ENCODE data around the gene SF3B2. TPM values are rescaled to one million over a fixed set of nuclear protein-coding genes. Genes with fewer than 3 reads are reported as not detected.

SF3B2 gene
- total and polyA plus RNA-seq, 8 donors = 122 to 233 (median 211) TPM

DNA sequence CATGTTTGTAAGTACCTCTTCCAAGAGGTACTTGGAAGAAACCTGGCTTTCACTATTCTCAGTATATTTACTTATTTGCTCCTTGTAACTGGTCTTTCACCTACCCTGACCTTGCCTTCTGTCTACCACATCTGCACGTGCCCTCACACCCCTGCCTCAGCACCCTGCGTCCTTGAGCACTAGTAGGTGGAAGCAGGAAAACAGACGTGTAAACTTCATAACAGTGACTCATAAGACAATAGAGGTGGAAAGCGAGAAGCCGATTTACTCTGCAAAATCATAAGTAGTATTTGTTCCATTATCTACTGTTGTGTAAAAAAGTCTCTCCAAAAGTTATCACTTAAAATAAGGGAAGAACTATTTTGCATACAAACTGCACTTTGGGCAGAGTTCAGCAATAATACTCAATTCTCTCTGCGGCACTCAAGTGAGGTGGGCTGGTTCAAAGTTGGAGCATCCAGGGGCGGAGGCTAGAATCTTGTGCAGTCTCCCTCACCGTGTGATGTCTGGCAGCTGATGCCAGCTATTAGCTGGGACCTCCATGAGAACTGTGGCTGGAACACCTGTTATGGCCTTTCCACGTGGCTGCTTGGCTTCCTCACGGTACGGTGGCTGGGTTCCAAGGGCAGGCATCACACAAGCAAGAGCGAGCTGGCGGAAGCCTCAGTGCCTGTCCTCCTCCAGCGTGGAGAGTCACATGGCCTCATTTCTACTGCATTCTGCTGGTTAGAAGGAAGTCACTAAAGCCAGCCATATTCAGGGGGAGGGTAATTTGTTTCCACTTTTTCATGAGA, 48.3 kb downstream of the SF3B2 start:
- peak in 3 of 4 donors; percentile 29 to 83 (median 82) for DNase-seq

DNA sequence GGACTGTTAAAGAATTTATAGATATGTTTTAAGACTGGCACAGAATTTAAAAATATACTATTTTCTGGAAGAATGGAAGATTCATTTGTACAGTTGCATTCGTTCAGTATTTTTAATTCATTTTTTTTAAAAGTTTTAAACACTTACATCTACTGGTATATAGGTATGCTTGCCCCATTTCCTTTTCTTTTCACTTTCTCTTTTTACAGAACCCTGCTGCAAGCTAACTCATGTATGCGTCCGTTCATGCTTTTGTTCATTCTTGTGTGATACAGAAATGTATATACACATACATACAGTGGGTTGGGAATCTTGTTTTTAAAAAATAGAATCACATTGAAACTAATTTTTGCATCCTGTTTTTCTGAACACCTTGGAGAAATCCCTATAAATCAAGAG, 48.9 kb downstream of the SF3B2 start:
- Histone ChIP-seq H3K4me3 (peak overlapping the region in 1 of 2 donors; percentile 18), H3K36me3 (no peaks in the 10 kb centered on the region), H3K4me1 (peaks cover 10 to 26% of the 10 kb centered on the region in 2 donors), H3K27me3 (no peaks in the 10 kb centered on the region), H3K9me3 (no peaks in the 10 kb centered on the region), H3K27ac (peak overlapping the region in 1 of 2 donors; percentile 68)
- TF ChIP-seq, protein P1, sequence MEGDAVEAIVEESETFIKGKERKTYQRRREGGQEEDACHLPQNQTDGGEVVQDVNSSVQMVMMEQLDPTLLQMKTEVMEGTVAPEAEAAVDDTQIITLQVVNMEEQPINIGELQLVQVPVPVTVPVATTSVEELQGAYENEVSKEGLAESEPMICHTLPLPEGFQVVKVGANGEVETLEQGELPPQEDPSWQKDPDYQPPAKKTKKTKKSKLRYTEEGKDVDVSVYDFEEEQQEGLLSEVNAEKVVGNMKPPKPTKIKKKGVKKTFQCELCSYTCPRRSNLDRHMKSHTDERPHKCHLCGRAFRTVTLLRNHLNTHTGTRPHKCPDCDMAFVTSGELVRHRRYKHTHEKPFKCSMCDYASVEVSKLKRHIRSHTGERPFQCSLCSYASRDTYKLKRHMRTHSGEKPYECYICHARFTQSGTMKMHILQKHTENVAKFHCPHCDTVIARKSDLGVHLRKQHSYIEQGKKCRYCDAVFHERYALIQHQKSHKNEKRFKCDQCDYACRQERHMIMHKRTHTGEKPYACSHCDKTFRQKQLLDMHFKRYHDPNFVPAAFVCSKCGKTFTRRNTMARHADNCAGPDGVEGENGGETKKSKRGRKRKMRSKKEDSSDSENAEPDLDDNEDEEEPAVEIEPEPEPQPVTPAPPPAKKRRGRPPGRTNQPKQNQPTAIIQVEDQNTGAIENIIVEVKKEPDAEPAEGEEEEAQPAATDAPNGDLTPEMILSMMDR (IDR thresholded peaks at IDR 0.05) = no peak
- intact Hi-C loops (cut with DNase I) = no loop called here
- DNase-seq = no peak
- no peak for ATAC-seq

More for the DNA sequence above, 48.3 kb downstream of the SF3B2 start:
- no peaks in the 10 kb centered on the region for H3K27me3 ChIP-seq
- peaks cover 10 to 26% of the 10 kb centered on the region in 2 donors for H3K4me1 ChIP-seq
- TF ChIP-seq, protein P1 (IDR thresholded peaks at IDR 0.05) = no peak
- H3K4me3 ChIP-seq = peak overlapping the region in 1 of 2 donors; percentile 18
- H3K36me3 ChIP-seq = no peaks in the 10 kb centered on the region
- no peaks in the 10 kb centered on the region for H3K9me3 ChIP-seq
- H3K27ac ChIP-seq = peak overlapping the region in 1 of 2 donors; percentile 68
- peak; percentile 86 for ATAC-seq
- intact Hi-C loops (cut with DNase I) = no loop called here

DNA sequence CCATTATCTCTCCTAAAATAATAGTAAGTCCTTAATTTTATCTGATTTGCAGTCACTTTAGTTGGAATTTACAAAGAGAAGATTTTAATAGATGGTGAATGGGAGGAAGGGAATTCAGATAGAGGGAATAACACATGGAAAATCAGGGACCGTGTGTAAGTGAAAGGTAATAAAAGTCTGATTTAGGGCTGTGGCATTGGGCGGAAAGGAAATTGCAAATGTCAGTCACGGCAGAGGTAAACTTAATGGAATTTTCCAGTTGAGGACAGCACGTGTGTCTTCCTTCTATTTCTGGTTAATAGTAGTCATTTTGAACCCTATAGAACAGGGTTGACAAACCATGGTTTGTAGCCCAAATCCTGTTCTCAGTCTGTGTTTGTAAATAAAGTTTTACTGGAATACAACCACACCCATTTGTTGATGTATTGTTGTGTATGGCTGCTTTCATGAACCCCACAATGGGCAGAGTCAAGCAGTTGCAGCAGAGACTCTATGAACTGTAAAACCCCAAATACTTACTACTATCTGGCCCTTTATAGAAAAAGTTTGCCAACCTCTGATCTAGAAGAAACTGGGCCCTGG, 52.0 kb downstream of the SF3B2 start:
- Histone ChIP-seq H3K27ac (no peak overlapping the region), H3K36me3 (no peaks in the 10 kb centered on the region), H3K4me3 (no peak overlapping the region), H3K4me1 (peaks cover 10 to 31% of the 10 kb centered on the region in 2 donors), H3K27me3 (no peaks in the 10 kb centered on the region), H3K9me3 (no peaks in the 10 kb centered on the region)
- ATAC-seq (no peak), DNase-seq (no peak)
- intact Hi-C loops (cut with DNase I) = no loop called here
- TF ChIP-seq, protein P1 (IDR thresholded peaks at IDR 0.05) = no peak

DNA sequence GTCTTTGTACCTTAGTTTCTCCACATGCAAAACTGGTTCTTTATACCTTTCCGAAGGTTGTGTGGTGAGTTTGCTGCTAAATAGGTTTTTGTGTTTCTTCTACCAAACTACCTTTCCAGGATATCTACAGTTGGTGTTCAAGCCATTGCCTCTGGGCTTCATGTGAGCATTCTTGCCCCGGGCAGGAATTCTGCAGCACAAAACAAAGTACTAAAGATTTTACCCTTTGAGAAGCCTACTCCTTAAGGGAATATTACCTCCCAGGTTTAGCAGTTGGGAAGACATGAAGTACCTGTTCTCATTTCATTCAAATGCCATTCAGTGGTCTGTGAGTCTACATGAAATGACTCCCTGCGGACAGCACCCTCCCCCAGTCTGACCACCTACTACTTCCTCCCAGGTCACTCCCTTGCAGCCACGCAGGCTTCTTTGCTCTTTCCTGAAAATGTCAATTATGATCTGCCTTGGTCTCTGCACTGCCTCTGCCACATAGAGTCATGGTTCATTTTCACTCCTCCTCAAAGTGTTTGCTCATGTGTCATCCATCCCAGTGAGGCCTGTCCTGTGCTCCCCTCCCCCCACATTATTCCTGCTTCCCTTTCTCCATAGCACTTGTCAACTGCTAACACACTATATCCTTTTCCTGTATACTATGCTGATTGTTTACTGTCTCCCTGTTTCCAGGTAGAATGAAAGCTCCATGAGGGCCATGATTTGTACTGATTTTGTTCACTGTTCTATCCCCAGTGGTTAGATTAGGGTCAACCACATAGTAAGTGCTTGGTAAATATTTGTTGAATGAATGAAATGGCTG, 54.8 kb downstream of the SF3B2 start:
- Histone ChIP-seq H3K9me3 (no peaks in the 10 kb centered on the region), H3K27me3 (no peaks in the 10 kb centered on the region), H3K36me3 (no peaks in the 10 kb centered on the region), H3K4me1 (peaks cover 1 to 12% of the 10 kb centered on the region in 2 donors), H3K4me3 (no peak overlapping the region), H3K27ac (no peak overlapping the region)
- TF ChIP-seq, protein P1 (IDR thresholded peaks at IDR 0.05) = no peak
- DNase-seq = no peak
- intact Hi-C loops (cut with DNase I) = no loop called here
- ATAC-seq = no peak

Data from left lung (tissue), 10 donors.